Inferior parietal cortex (tissue), 1 donor: ENCODE data around the gene ITIH2.
"Not testable (repeated sequence)": the region's sequence is repeated elsewhere in the genome, so short reads cannot be mapped to it uniquely, and the experiment has no call there.

Experiments
- DNase-seq: peaks from one replicate; pipeline ENCODE4 v3.0.0-alpha.2; 2016; ENCODE audit errors: extremely low spot score

ITIH2 gene

GRCh38 chr10:7693194-7693593, 9.9 kb upstream of the ITIH2 start:
- not testable (repeated sequence) for DNase-seq

- no peak for DNase-seq
Observed at GRCh38 chr10:7696545-7696944, 6.6 kb upstream of the ITIH2 start.

DNA sequence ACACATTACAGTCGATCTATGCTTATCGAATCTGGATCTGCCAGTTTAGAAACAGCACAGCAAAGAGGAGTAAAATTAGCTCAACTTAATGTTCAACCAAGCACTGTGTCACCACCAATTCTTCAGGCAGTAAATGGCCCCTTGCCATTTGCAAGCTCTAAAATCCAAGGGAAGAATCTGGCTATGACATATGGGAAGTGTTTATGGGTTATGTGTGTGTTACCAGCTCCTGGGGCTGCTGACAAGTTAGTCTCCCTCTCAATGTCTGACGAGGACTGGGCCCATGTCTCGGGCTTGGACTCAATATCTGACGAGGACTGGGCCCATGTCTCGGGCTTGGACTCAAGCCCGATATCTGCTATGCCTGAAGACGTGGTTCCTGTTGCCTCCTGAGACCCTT, 5.7 kb upstream of the ITIH2 start:
- DNase-seq: no peak

- DNase-seq: no peak
Observed at GRCh38 chr10:7700577-7701125, 2.5 kb upstream of the ITIH2 start.

DNA sequence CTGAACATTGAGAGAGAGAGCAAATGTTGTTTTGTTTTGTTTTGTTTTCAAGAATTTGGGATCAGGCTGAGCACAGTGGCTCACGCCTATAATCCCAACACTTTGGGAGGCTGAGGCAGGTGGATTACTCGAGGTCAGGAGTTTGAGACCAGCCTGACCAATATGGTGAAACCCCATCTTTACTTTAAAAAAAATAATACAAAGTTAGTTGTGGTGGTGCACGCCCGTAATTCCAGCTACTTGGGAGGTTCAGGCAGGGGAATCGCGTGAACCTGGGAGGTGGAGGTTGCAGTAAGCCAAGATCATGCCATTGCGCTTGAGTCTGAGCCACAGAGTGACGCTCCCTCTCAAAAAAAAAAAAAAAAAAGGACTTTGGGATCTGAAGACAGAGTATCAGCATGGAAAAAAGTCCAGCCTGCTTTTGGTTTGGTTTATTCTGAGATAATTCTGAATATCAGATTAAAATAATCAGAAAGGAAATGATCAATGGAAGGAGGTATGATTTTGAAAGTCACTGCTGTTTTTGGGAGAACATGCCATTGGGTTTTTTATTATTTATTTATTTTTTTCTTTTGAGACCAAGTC, 1.9 kb upstream of the ITIH2 start:
- no peak for DNase-seq

GRCh38 chr10:7702288-7702812, 766 bp upstream of the ITIH2 start:
- DNase-seq: no peak

- no peak for DNase-seq
Observed at GRCh38 chr10:7704071-7705016, 1.2 kb downstream of the ITIH2 start.

DNA sequence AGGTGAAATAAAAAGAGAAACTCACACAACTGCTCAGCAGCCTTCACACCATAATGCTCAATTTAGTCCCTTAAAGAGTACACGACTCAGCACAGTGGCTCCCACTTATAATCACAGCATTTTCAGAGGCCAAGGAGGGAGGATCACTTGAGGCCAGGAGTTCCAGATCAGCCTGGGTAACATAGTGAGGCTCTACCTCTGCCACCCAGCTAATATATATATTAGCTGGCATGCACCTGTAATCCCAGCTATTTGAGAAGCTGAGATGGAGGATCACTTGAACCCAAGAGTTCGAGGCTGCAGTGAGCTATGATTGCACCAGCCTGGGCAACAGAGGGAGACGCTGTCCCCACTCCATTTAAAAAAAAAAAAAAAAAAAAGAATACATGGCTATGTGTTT, 2.2 kb downstream of the ITIH2 start:
- DNase-seq: no peak

DNA sequence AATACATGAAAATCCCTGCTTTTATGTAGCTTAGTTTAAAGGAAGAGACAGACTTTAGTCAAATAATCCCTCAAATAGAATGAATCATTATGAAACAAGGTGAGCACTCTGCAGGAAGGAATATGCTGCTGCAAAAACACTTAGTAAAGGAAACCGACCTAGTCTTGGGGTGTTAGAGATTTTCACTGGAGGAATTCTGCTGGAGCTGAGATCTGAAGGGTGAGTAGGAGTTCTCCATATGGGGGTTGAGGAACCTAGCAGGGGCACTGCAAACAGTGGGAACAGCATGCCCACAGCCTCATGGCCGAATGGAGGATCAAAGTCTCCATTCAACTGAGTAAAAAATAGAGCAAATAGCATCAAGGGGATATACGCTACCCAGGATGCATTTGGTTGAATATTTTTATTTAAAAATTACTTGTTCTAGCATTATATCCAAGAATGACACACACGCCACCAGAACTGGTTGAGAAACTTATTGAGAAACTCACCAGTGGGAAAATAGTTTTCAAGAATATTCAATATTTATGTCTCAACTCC, 3.5 kb downstream of the ITIH2 start:
- no peak for DNase-seq

DNA sequence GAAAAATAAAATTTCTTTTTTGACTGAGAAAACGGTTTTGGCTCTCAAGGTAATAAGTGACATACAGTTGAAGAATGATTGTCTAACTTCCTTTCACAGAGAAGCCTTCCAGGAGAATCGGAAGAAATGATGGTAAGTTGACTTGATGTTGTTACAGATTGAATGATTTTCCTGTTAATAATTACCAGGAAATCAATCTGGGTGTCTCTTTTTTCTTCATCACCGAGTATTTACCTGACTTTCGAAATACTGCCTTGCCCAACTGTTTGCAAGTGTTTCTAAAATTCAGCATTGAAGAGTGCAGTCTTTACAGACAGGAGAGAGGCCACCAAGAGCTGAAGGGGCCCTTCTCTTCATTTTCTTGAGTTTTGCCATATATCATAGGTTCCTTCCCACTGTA, 4.0 kb downstream of the ITIH2 start:
- no peak for DNase-seq

DNA sequence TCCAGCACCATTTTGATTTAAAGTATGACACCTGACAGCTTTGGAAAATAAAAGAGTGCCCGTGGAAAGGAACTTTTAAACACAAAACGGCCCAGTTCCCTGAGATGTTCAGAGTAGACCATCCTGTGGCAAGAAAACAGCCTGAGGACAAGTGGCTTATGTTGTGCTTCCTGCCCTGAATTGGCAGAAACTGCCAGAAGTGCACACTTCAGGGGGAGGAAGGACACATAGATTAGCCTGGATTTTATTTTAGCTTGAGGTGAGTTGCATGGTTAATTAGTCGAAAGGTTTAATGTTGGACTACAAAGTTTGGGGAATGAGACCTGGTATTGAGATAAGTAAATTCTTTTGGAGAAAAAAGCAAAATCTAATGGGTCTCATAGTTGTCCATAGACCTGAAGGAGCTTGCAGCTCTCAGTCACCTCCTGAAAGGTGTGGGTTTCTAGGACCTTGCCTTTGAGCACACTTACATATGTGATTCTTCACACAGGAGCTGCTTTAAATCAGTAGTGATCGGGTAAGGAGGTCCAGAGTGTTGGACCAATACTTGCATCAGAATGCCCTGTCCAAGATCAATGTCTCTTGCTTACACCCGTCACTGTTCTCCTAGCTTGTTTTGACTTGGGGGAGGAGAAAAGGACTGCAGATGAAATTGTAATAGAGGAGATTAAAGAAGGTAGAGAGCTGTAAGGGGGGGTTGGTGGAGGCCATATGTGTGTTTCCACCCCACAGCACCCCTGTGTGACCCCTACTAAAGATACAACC, 4.9 kb downstream of the ITIH2 start:
- DNase-seq: no peak

DNA sequence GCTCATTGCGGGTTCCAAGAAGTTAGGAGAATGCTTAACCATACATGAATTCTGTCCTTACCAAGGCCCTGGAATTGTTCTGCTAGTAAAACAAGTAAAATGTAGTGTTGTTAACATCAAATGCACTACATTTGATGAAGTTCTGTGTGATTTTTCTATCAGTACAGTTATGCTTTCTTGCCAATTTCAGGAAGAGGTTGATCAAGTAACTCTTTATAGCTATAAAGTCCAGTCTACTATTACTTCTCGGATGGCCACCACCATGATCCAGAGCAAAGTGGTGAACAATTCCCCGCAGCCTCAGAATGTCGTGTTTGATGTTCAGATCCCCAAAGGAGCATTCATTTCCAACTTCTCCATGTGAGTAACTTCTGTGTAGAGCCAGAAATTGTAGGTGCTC, 5.7 kb downstream of the ITIH2 start:
- DNase-seq: no peak

DNA sequence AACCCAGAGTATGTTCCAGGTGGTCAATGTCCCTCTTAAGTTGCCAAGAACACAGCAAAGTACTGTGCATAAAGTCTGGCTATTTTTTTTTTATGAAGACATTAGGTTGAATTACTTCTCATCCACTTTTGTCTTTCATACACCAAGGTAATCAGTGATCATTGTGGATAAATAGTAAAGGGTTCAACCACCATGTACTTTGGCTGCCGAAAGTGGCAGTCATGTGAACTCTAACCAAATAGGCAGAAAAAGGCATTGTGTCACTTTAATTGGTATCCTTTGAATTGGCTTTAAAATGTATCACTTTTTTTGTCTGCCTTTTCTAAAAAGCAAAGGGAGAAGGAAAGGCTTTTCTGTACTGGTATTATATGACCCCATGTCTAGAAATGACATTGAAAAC, 7.3 kb downstream of the ITIH2 start:
- no peak for DNase-seq

DNA sequence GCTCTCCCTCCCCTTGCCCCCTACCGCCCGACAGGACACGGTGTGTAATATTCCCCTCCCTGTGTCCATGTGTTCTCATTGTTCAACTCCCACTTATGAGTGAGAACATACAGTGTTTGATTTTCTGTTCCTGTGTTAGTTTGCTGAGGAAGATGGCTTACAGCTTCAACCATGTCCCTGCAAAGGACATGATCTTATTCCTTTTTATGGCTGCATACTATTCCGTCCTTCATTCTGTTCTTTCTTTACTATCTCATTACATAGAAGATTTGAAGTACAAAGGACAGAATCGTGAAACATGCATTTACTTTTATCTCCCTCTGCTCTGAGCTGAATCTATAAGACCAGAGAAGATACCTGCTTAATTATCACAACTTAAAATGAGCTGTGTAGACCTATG, 8.0 kb downstream of the ITIH2 start:
- not testable (repeated sequence) for DNase-seq

GRCh38 chr10:7715515-7715914, 12.4 kb downstream of the ITIH2 start:
- DNase-seq: no peak

DNA sequence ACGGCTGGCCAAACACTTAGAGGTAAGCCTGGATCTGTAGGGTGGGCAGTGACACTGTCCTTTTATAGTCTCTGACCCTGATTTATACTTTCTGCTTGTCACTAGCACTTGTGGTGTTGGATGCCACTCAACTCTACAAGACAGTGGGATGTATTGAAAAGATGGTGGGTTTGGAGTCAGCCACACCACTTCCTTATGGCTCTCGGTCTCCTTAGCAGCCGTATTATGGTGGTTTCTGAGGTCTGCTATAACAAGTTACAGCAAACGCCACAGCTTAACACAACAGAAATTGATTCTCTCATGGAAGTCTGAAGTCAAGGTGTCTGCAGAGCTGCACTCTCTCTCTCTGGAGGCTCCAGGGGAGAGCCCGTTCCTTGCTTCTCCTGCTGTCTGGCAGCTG, 14.7 kb downstream of the ITIH2 start:
- no peak for DNase-seq

DNA sequence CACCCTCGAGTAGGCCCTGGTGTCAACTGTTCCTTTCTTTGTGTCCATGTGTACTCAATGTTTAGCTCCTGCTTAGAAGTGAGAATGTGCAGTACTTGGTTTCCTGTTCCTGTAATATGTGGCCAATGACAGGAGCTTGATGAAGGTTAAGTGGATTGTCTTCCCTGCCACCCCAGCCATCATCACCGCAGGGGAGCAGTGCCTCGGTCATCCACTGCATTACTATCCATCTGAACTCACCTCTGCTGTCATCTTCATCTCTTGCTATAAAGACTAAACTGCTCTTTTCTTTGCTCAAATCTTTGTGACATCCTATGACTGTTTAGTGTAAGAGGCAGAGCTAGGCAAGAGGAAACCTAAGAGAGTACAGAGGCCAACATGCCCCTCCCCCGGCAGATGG, 15.6 kb downstream of the ITIH2 start:
- DNase-seq: no peak

GRCh38 chr10:7720478-7720877, 17.4 kb downstream of the ITIH2 start:
- DNase-seq: no peak

DNA sequence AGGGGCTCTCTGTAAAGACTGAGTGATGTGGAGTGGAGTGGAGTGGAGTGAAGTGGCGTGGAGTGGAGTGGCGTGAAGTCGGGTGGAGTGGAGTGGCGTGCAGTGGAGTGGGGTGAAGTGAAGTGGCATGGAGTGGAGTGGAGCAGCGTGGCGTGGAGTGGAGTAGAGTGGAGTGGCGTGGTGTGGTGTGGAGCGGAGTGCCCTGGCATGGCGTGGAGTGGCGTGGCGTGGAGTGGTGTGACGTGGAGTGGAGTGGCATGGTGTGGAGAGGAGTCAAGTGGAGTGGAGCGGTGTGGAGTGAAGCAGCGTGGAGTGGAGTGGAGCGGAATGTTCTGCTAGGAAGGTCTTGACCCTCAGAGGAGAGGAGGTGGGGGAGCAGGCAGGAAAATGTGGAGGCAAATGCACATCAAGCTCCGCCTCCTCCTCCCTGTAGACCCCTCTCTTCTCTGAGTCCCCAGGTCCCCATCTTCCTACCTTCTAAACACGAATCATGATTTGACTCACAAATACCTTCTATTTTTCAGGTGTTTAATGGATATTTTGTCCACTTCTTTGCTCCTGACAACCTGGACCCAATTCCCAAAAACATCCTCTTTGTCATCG, 19.9 kb downstream of the ITIH2 start:
- DNase-seq: no peak

DNA sequence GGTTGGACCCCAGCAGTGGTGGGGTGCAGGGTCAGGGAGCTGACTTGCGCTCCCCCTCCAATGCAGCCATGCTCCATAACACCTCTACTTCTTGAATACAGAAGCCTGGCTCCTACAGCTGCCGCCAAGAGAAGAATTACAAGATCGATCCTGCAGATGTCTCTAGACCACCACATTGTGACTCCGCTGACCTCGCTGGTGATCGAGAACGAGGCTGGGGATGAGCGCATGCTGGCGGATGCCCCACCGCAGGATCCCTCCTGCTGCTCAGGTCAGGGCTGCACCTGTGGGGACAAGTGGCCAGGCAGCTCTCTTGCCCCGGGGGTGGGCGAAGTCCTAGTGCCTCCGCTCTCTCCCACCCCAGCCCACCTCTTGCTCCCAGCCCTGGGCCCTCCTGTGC, 31.7 kb downstream of the ITIH2 start:
- no peak for DNase-seq
